PFSK-1 (cell line): ENCODE results near the gene TIMP1.

ENCODE experiments used
- POLR2AphosphoS5 ChIP-seq: IDR thresholded peaks from 2 replicates; pipeline ENCODE4 v1.6.1; 2012; ENCODE audit warnings: low read depth, mild to moderate bottlenecking, control low read depth, low read length, moderate library complexity
- TAF1 ChIP-seq: IDR thresholded peaks from 2 replicates; pipeline ENCODE4 v1.6.1; 2012; ENCODE audit warnings: low read length, control low read depth, borderline replicate concordance; ENCODE audit not compliant: insufficient read depth

DNA sequence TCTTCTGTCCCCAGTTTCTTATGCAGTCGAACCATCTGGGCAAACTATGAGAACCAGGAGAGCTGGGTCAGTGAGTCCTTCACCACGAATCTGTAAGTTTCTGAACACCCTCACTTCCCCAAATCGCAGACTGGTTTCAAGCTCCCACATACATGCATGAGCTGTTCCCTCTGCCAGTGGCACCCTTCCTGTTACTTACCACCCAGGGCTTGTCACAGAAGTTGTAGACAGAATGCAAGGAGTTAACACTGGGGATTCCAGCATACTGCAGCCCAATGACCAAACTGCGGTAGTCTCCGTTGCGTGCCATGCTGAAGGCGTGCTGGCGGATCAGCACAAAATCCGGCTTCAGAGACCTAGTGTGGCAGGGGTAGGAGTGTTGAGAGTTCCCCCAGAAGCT lies 22.8 kb downstream of the TIMP1 start:
- TF ChIP-seq TAF1 (no peak), POLR2AphosphoS5 (no peak)
